Memory B cell (primary cell): ENCODE results near the gene DLX3.
A peak's percentile ranks its signal among the peaks of the same experiment; 100 is the strongest.

Experiments
- ATAC-seq: fragments of 150-1000 bp; cut with Tn5 transposase; 2 replicates; pipeline ENCODE4 v1.10.0; 2021; ENCODE audit warnings: low read depth, mild to moderate bottlenecking, moderate library complexity
- DNase-seq, 2 donors: peaks; one replicate each; pipeline ENCODE4 v3.0.0; 2022; ENCODE audit warnings: low spot score in 2 of 2
- H3K27ac Mint-ChIP-seq: one replicate; pipeline ENCODE4 v1.8.0; 2022; ENCODE audit warnings: mild to moderate bottlenecking, moderate library complexity, mixed read lengths
- H3K27me3 Mint-ChIP-seq: one replicate; pipeline ENCODE4 v1.8.0; 2022; ENCODE audit warnings: mixed read lengths
- H3K36me3 Mint-ChIP-seq: one replicate; pipeline ENCODE4 v1.8.0; 2022; ENCODE audit warnings: mild to moderate bottlenecking, mixed read lengths
- H3K4me1 Mint-ChIP-seq: one replicate; pipeline ENCODE4 v1.8.0; 2022; ENCODE audit warnings: mixed read lengths
- H3K4me3 Mint-ChIP-seq: one replicate; pipeline ENCODE4 v1.8.0; 2022; ENCODE audit warnings: mild to moderate bottlenecking, moderate library complexity, mixed read lengths
- H3K9me3 Mint-ChIP-seq: one replicate; pipeline ENCODE4 v1.8.0; 2022; ENCODE audit warnings: mixed read lengths

The DLX3 gene

DNA sequence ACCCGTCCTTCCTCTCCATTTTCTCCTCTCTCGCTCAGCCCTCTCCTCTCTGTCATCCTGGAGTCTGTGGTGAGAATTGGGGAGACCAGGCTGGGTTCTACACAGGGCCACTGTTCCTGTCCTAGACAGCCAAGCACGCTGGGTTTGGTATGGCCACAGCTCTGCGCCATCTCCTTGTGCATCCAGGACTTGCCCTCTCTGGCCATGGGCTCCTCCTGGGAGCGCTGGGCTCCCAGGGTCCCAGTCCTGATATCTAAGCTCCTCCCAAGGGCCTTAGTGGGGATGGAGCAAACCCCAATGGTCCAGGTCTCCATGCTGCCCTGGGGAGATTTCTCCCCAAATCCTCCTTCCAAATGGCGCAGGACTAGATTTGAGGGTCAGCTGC is 33.7 kb upstream of the DLX3 start:
- DNase-seq (no peak), ATAC-seq (no peak)
- H3K36me3 Mint-ChIP-seq, result no peaks in the 10 kb centered on the region
- peaks cover 5% of the 10 kb centered on the region for H3K4me1 Mint-ChIP-seq
- peak overlapping the region; percentile 4 for H3K4me3 Mint-ChIP-seq
- no peaks in the 10 kb centered on the region for H3K9me3 Mint-ChIP-seq
- H3K27ac Mint-ChIP-seq, result no peak overlapping the region
- H3K27me3 Mint-ChIP-seq, result peaks cover 20% of the 10 kb centered on the region

DNA sequence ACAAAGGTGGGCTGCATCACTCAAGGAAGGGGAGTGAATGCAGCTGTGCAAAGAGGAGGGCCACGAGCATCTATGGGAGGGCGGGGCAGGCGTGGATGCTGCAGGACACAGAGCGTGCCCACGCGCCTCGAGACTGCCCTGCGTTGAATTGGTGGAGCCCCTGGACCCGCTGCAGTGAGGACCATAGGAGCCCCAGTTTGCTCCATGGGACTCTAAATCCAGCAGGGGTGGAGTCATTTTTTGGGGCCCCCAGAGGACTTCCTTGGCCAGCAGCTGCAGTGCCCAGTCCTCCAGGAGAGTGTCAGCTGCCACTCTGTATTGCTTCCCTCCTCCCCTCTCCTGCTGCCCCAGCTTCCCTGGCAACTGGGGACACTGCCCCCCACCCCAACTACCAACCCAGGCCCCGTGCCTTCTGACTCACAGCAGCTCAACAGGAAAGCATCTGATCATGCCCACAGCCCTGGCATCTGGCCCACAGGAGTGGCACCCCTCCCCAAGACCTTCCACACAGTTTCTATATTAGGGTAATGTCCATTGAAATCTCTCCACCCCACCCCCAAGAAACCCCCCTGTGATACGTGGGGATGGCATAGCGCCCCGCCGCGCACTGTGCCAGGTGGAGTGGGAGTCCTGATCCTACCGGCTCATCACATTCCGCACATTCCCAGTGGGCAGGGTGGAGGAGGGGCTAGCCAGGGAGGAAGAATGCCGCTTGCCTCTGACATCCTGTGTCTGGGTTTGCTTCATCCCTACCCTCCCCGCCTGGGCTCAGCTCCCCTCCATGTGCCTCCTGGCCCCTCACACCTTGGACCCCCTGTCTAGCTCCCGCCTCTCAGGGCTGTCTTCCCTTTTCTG is 33.1 kb upstream of the DLX3 start:
- Mint-ChIP-seq H3K27me3 (peaks cover 17% of the 10 kb centered on the region), H3K9me3 (no peaks in the 10 kb centered on the region), H3K27ac (no peak overlapping the region), H3K4me3 (peak overlapping the region; percentile 4), H3K36me3 (no peaks in the 10 kb centered on the region), H3K4me1 (peaks cover 5% of the 10 kb centered on the region)
- DNase-seq (no peak), ATAC-seq (no peak)

DNA sequence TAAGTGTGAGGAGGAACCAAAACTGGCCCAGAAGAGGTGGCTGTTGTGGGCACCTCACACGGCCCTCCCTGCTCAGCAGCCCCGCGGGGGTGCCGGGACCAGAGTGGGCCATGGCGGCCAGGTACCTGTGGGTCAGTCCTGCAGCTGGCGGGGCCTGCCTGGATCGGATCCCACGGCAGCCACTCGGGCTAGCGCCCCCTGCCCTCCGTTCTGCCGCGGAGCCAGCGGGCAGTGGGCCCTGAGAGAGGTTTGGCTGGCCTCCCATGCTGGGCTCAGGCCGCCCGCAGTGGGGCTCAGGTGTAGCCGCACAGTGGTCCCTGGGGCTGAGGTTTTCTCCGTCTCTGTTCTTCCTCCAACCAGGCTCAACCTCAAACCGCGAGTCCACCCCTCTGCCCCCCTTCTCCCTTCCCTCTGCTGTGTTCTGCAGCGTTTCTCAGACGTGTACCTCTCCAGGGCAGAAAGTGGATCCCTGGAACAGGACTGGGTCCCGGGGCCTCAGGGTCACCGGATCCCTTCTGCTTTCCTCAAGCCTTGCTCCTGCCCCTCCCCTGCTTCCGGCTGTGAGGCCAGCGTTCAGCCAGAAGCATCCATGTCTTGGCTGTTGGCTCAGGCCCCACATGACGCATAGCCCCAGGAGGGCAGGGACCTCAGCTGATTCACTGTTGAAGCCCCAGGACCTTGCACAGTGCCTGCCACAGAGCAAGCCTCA is 32.3 kb upstream of the DLX3 start:
- H3K36me3 Mint-ChIP-seq, result no peaks in the 10 kb centered on the region
- H3K27me3 Mint-ChIP-seq, result peaks cover 17% of the 10 kb centered on the region
- no peak overlapping the region for H3K27ac Mint-ChIP-seq
- ATAC-seq (peak; percentile 63), DNase-seq (no peak)
- peaks cover 5% of the 10 kb centered on the region for H3K4me1 Mint-ChIP-seq
- H3K4me3 Mint-ChIP-seq, result peak overlapping the region; percentile 64
- no peaks in the 10 kb centered on the region for H3K9me3 Mint-ChIP-seq

DNA sequence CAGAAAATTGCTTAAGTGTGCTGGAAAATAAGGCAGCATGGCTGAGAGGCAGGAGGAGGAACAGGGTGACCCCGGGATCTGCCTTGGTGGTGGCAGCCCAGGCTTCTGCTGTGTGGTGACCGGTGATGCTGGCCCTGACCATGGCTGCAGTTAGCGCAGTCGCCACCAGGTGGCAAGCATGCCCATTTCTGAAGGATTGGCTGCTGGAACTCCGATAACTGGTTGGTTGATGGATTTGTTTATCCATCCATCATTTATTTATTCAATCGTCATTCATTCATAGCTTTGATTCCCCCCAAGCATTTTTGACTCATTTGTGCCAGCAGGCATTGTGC is 31.8 kb upstream of the DLX3 start:
- Mint-ChIP-seq H3K27ac (no peak overlapping the region), H3K4me3 (no peak overlapping the region), H3K36me3 (no peaks in the 10 kb centered on the region), H3K27me3 (peaks cover 18% of the 10 kb centered on the region), H3K4me1 (peaks cover 5% of the 10 kb centered on the region), H3K9me3 (no peaks in the 10 kb centered on the region)
- DNase-seq, result peak; percentile 69 to 78
- ATAC-seq, result peak; percentile 76

DNA sequence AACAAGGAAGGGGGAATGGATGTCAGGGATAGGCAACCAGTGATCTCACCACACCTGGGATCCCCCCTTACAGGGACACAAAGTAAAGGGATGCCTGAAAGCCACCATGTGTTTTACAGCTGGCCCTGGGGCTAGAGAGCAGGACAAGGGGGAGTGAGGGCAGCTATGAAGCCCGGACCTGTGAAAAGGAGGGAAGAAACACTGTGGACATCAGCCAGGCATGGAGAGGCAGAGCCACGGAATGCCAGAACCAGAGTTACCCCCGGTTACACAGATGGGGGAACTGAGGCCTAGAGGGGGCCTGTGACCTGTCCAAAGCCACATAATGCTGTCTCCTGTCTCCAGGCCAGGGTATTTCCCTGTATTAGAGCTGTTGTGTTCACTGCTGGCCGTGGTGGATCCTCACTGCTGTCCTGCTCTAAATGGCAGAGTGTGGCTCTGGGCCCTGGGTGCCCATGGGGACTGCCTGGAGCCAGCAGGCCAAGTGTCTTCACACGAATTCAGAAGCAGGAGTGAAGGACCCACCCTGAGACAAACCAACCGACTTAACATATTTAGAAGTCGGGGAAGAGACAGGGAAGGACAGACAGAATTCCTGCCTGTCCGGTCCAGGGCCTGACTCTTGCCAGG is 31.1 kb upstream of the DLX3 start:
- DNase-seq (no peak), ATAC-seq (no peak)
- peak overlapping the region; percentile 34 for H3K4me3 Mint-ChIP-seq
- no peak overlapping the region for H3K27ac Mint-ChIP-seq
- H3K4me1 Mint-ChIP-seq, result peaks cover 5% of the 10 kb centered on the region
- peaks cover 22% of the 10 kb centered on the region for H3K27me3 Mint-ChIP-seq
- H3K9me3 Mint-ChIP-seq, result no peaks in the 10 kb centered on the region
- H3K36me3 Mint-ChIP-seq, result no peaks in the 10 kb centered on the region

DNA sequence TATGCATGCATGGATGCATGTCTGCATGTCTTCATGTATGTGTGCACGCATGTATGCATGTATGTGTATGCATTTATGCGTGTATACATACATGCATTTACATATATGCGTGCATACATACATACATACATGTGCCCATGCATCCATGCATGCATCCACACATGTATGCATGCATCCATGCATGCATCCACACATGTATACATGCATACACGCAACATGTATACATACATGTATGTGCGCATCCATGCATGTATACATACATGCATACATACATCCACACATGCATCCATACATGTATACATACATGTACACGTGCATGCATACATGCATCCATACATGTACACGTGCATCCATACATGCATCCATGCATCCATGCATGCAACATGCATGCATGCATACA is 29.8 kb upstream of the DLX3 start:
- DNase-seq (no peak), ATAC-seq (no peak)
- Mint-ChIP-seq H3K9me3 (no peaks in the 10 kb centered on the region), H3K4me3 (no peak overlapping the region), H3K36me3 (no peaks in the 10 kb centered on the region), H3K27me3 (peaks cover 22% of the 10 kb centered on the region), H3K27ac (no peak overlapping the region), H3K4me1 (peaks cover 5% of the 10 kb centered on the region)

DNA sequence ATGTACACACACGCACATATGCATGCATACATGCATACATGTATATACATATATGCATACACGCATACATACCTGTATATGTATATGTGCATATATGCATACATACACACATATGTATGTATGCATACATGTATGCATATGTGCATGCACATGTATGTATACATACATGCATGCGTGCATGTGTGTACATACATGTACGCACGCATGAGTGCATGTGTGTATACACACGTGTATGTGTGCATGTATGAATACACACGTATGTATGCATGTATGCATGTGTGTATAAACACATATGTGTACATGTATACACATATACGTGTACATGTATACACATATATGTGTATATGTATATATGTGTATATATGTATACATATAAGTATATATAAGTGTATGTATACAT is 28.5 kb upstream of the DLX3 start:
- Mint-ChIP-seq H3K4me3 (no peak overlapping the region), H3K4me1 (peaks cover 5% of the 10 kb centered on the region), H3K9me3 (no peaks in the 10 kb centered on the region), H3K27me3 (peaks cover 17% of the 10 kb centered on the region), H3K36me3 (no peaks in the 10 kb centered on the region), H3K27ac (no peak overlapping the region)
- DNase-seq (no peak), ATAC-seq (no peak)

DNA sequence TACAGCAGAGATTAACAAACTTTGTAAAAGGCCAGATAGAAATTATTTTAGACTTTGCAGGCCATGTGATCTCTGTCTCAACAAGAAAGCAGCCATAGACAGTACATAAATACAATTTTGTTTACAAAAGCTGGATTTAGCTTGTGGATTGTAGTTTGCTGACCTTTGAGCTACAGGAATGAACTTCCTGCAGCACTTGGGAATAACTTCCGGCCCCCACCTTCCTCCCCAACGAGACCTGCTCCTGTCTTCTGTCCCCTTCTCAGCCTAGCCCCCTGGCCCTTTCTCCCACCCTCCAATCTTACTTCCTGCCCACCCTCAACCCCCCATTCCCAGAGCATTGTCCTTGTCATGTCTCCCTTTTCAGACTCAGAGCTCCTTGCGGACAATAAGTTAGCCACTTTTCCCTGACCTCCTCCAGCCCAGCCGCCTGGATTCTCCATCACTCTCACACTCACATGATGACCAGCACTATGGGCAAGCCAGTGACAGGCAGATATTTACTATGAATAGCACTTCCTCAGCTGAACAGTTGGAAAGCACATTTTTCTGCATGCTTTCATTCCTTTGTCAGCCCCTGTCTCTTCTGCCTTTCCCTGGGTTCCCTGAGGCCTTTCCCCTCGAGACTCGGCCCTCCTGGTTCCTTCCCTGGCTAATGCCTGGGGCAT is 27.6 kb upstream of the DLX3 start:
- no peaks in the 10 kb centered on the region for H3K9me3 Mint-ChIP-seq
- no peak overlapping the region for H3K27ac Mint-ChIP-seq

DNA sequence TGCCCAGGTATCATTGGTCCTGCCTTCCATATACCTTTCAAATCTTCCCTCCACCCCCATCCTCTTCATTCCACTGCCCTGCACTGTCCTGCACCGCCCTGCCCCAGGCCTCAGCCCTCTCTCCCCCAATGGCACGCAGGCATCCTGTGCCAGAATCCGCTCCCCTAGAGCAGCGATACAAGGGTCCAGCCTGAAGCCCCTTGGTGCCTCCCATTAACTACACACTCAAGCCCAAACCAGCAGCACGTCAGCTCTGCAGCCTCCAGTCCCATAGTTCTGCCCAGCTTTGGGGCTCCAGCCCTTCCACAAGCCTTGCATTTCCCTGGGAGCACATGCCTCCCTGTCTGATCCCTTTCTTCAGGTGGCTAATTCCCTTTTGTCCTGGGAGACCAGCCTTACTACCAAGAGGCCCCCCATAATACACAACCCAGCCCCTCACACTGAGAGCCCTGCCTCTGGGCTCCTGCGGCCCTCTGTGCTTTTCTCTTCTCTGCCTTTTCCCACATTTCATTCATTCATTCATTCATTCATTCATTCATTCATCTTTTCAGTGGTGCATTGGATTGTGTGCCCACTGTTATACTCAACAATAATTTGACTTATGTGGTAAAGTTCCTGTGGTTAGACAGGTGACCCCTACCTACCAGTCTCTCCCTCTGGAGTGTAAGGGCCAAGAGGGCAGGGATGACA is 26.8 kb upstream of the DLX3 start:
- Mint-ChIP-seq H3K36me3 (no peaks in the 10 kb centered on the region), H3K4me1 (no peaks in the 10 kb centered on the region), H3K4me3 (no peak overlapping the region), H3K9me3 (no peaks in the 10 kb centered on the region), H3K27me3 (peaks cover 7% of the 10 kb centered on the region), H3K27ac (no peak overlapping the region)
- ATAC-seq (no peak), DNase-seq (no peak)

More for the DNA sequence above, 27.6 kb upstream of the DLX3 start:
- Mint-ChIP-seq H3K27me3 (peaks cover 10% of the 10 kb centered on the region), H3K4me3 (no peak overlapping the region), H3K36me3 (no peaks in the 10 kb centered on the region), H3K4me1 (peaks cover 3% of the 10 kb centered on the region)
- no peak for ATAC-seq
- no peak for DNase-seq

DNA sequence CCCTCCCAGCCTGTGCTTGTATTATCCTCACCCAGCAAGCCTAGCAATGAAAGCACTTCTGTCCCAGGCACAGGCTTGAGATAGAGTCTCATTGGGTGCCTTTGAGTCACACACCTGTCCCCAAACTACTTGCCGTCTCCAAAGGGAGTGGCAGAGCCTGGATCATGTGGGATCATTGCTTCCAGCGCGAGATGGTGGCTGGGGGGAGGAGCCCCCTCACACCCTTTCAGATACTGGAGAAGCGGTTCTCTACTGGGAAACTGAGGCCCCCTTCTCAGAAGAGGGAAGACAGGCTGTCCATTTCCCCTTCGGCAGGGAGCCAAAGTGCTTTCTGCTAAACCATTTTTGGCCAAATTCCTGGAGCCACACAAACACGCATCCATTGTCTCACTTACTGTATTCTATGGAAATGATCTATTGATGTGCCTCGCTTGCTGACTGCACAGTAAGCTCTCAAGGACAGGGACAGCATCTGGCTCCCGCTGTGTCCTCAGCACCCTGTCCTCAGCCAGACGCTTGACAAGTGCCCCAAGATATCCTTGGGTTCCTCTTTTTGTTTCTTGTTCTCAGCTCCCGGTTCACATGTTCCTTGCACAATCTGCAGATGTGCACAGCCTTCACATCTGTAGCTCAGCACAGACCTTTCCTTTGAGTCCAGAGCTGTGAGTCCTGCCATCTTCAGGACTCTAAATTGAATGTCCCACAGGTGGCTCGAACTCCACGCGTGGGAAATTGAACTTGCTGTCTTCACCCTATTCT is 26.0 kb upstream of the DLX3 start:
- no peak for DNase-seq

DNA sequence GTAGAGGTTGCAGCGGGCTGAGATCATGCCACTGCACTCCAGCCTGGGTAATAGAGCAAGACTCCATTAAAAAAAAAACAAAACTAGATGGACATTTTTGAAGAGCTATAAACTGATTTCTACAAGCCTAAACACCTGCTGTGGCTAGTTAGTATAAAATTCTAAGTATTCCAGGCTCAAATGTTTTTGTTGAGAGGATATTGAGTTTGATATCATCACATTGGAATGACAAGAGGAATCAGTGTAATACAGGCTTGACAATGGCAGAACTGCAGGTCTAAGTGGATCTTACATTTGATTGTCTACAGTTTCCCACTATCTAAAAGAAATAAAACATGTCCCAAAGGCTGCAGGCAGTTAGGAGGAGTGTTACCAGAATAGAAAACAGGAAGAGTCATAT is 23.9 kb upstream of the DLX3 start:
- H3K27ac Mint-ChIP-seq, result no peak overlapping the region
- H3K27me3 Mint-ChIP-seq, result peaks cover 12% of the 10 kb centered on the region
- no peak for DNase-seq

More for the DNA sequence above, 26.0 kb upstream of the DLX3 start:
- Mint-ChIP-seq H3K9me3 (no peaks in the 10 kb centered on the region), H3K4me3 (no peak overlapping the region), H3K36me3 (no peaks in the 10 kb centered on the region), H3K4me1 (no peaks in the 10 kb centered on the region), H3K27ac (no peak overlapping the region), H3K27me3 (peaks cover 7% of the 10 kb centered on the region)
- ATAC-seq, result no peak

DNA sequence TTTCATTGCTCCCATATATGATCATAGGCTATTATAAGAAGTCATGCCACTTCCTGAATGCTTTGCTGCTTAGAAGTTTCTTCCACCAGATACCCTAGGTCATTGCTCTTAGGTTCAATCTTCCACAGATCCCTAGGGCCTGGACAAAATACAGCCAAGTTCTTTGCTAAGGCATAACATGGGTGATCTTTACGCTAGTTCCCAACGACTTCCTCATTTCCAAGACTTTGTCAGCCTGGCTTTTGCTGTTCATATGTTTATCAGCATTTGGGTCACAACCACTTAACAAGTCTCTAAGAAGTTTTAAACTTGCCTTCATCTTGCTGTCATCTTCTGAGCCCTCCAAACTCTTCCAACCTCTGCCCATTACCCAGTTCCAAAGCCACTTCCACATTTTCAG is 20.1 kb upstream of the DLX3 start:
- ATAC-seq (no peak), DNase-seq (no peak)
- H3K27me3 Mint-ChIP-seq, result peaks cover 8% of the 10 kb centered on the region
- peaks cover 11% of the 10 kb centered on the region for H3K9me3 Mint-ChIP-seq
- H3K36me3 Mint-ChIP-seq, result peaks cover 4% of the 10 kb centered on the region
- H3K4me1 Mint-ChIP-seq, result no peaks in the 10 kb centered on the region
- H3K4me3 Mint-ChIP-seq, result no peak overlapping the region
- H3K27ac Mint-ChIP-seq, result no peak overlapping the region

More for the DNA sequence above, 23.9 kb upstream of the DLX3 start:
- H3K9me3 Mint-ChIP-seq, result peaks cover 5% of the 10 kb centered on the region
- H3K36me3 Mint-ChIP-seq, result peaks cover 3% of the 10 kb centered on the region
- no peak overlapping the region for H3K4me3 Mint-ChIP-seq
- ATAC-seq, result no peak
- H3K4me1 Mint-ChIP-seq, result no peaks in the 10 kb centered on the region

DNA sequence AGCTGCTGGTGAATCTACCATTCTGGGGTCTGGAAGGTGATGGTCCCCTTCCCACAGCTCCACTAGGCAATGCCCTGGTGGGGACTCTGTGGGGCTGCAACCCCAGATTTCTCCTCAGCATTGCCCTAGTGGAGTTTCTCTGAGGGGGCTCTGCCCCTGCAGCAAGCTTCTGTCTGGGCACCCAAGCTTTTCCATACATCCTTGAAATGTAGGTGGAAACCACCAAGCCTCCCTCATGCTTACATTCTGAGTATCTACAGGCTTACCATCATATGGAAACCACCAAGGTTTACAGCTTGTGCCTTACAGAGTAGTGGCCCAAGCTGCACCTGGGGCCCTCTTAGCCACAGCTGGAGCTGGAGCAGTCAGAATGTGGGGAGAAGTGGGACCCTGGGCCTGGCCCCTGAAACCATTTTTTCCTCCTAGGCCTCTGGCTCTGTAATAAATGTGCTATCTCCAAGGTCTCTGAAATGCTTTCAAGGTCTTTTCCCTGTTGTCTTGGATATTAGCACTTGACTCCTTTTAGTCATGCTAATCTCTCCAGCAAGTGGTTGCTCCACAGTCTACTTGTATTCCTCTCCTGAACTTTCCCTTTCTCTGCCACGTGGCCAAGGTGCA is 19.6 kb upstream of the DLX3 start:
- Mint-ChIP-seq H3K4me1 (no peaks in the 10 kb centered on the region), H3K27me3 (peaks cover 8% of the 10 kb centered on the region), H3K4me3 (no peak overlapping the region), H3K9me3 (peaks cover 11% of the 10 kb centered on the region), H3K36me3 (peaks cover 4% of the 10 kb centered on the region), H3K27ac (no peak overlapping the region)
- ATAC-seq (no peak), DNase-seq (no peak)
